HCT116 (cell line): ENCODE results near the gene AVPI1. TPM values are rescaled to one million over a fixed set of nuclear protein-coding genes. Genes with fewer than 3 reads are reported as not detected.

ENCODE experiments used
- ATAC-seq: fragments of 200-7000 bp; cut with Tn5 transposase; 2 replicates; pipeline ENCODE4 v1.9.1; 2020; ENCODE audit warnings: mild to moderate bottlenecking, moderate library complexity
- BruUV-seq: library from RNA; stranded (reverse); fragments of 400-500 nt; replicated peaks from 2 replicates; lab custom pipeline; 2021; lab: Mats Ljungman, UMichigan
- CTCF ChIA-PET: fragments of 300-600 bp; sonication (Branson Sonifier 250); formaldehyde crosslinking; loops from one replicate; lab custom pipeline; 2021; ENCODE audit warnings: antibody characterized with exemption; lab: Charles Lee
- POLR2A ChIA-PET: fragments of 300-600, 350-600 bp; sonication (Branson Sonifier 250); formaldehyde crosslinking; loops from one replicate; lab custom pipeline; 2021; ENCODE audit warnings: antibody characterized with exemption; lab: Charles Lee
- RAD21 ChIA-PET, 2 experiments: fragments of 300-600 bp; sonication (Branson Sonifier 250); formaldehyde crosslinking; loops; one replicate each; lab custom pipeline; 2023; ENCODE audit warnings: low total read pairs in 2 of 2; ENCODE audit not compliant: uncharacterized antibody in 2 of 2, unreplicated experiment in 2 of 2, low non-redundant PET in 1 of 2; lab: Charles Lee
- DNase-seq: peaks from one replicate; pipeline ENCODE4 v3.0.0-alpha.2; 2010; ENCODE audit warnings: low read depth, low spot score
- H2AFZ ChIP-seq: fragments of 200-600 bp; shearing (Covaris generic), sonication (generic); 2 replicates; pipeline ENCODE4 v1.6.1; 2017; ENCODE audit warnings: low read depth, mixed run types, mixed read lengths, antibody characterized with exemption, low read length; ENCODE audit not compliant: poor library complexity, severe bottlenecking
- H3K27ac ChIP-seq: 2 replicates; pipeline ENCODE4 v1.5.1; 2012; ENCODE audit warnings: low read depth, low read length
- H3K27me3 ChIP-seq: fragments of 200-600 bp; sonication (generic); 2 replicates; pipeline ENCODE4 v1.6.1; 2016; ENCODE audit warnings: mixed run types, low read length, mixed read lengths; ENCODE audit not compliant: insufficient read depth
- H3K36me3 ChIP-seq, 2 experiments: fragments of 200-500 bp in 1 of 2; fragments of 200-600 bp in 1 of 2; sonication (Bioruptor generic) in 1 of 2; sonication (generic) in 1 of 2; 2 replicates each; pipeline versions ENCODE4 v1.5.1 to v1.6.1; 2014 to 2016; ENCODE audit warnings: low read length in 2 of 2, inconsistent platforms in 1 of 2, mixed read lengths in 1 of 2, mixed run types in 1 of 2; ENCODE audit not compliant: insufficient read depth in 2 of 2, control insufficient read depth in 1 of 2
- H3K4me1 ChIP-seq, 2 experiments: fragments of 200-600 bp in 1 of 2; sonication (generic) in 1 of 2; 2 replicates each; pipeline versions ENCODE4 v1.5.1 to v1.6.1; 2012 to 2017; ENCODE audit warnings: low read length in 2 of 2, inconsistent platforms in 1 of 2, mild to moderate bottlenecking in 1 of 2, mixed read lengths in 1 of 2, mixed run types in 1 of 2, moderate library complexity in 1 of 2; ENCODE audit not compliant: insufficient read depth in 2 of 2, control insufficient read depth in 1 of 2
- H3K4me2 ChIP-seq: fragments of 200-600 bp; sonication (generic); 2 replicates; pipeline ENCODE4 v1.6.1; 2017; ENCODE audit warnings: mixed run types, low read length, mixed read lengths
- H3K4me3 ChIP-seq, 2 experiments: fragments of 200-600 bp in 1 of 2; sonication (generic) in 1 of 2; replicated peaks in 1 of 2; 2 replicates each; pipeline ENCODE4 v1.5.1; 2011 to 2016; ENCODE audit warnings: low read length in 2 of 2, control low read depth in 1 of 2, low read depth in 1 of 2, mild to moderate bottlenecking in 1 of 2, mixed read lengths in 1 of 2, mixed run types in 1 of 2
- H3K79me2 ChIP-seq: fragments of 200-600 bp; sonication (generic); 2 replicates; pipeline ENCODE4 v1.6.1; 2017; ENCODE audit warnings: mild to moderate bottlenecking, mixed run types, low read length, moderate library complexity, mixed read lengths; ENCODE audit not compliant: insufficient read depth
- H3K9ac ChIP-seq: fragments of 200-600 bp; sonication (generic); 2 replicates; pipeline ENCODE4 v1.6.1; 2016; ENCODE audit warnings: low read length, mixed read lengths
- H3K9me2 ChIP-seq: fragments of 200-600 bp; sonication (generic), shearing (Covaris generic); 2 replicates; pipeline ENCODE4 v1.6.1; 2017; ENCODE audit warnings: mixed run types, mild to moderate bottlenecking, moderate library complexity; ENCODE audit not compliant: insufficient read depth
- H3K9me3 ChIP-seq, 2 experiments: fragments of 200-500 bp in 1 of 2; fragments of 200-600 bp in 1 of 2; sonication (Bioruptor generic) in 1 of 2; sonication (generic) in 1 of 2; 2 replicates each; pipeline ENCODE4 v1.6.1; 2014 to 2017; ENCODE audit warnings: low read length in 2 of 2, mixed read lengths in 2 of 2, inconsistent platforms in 1 of 2, low read depth in 1 of 2, mild to moderate bottlenecking in 1 of 2, mixed run types in 1 of 2, moderate library complexity in 1 of 2; ENCODE audit not compliant: control insufficient read depth in 1 of 2, insufficient read depth in 1 of 2
- H4K20me1 ChIP-seq: fragments of 200-600 bp; sonication (generic), shearing (Covaris generic); 2 replicates; pipeline ENCODE4 v1.6.1; 2017; ENCODE audit warnings: mixed run types, mild to moderate bottlenecking, moderate library complexity; ENCODE audit not compliant: insufficient read depth
- ATF3 ChIP-seq: IDR thresholded peaks from 2 replicates; pipeline ENCODE4 v1.6.1; 2012
- CBX3 ChIP-seq: IDR thresholded peaks from 2 replicates; pipeline ENCODE4 v1.6.1; 2012; ENCODE audit warnings: low read depth
- CTCF ChIP-seq, 3 experiments: fragments of 200-600 bp in 1 of 3; sonication (generic) in 1 of 3; IDR thresholded peaks in 2 of 3; conservative IDR thresholded peaks in 1 of 3; 2 replicates each; pipeline ENCODE4 v1.5.1; 2012 to 2017; ENCODE audit warnings: low read depth in 2 of 3, low read length in 2 of 3, antibody characterized with exemption in 1 of 3, borderline replicate concordance in 1 of 3, control low read depth in 1 of 3, mild to moderate bottlenecking in 1 of 3, mixed read lengths in 1 of 3, mixed run types in 1 of 3, moderate library complexity in 1 of 3; ENCODE audit not compliant: insufficient read depth in 1 of 3
- MAX ChIP-seq: IDR thresholded peaks from 2 replicates; pipeline ENCODE4 v1.6.1; 2012
- RAD21 ChIP-seq: IDR thresholded peaks from 2 replicates; pipeline ENCODE4 v1.6.1; 2012; ENCODE audit warnings: low read depth, mild to moderate bottlenecking
- TCF7L2 ChIP-seq: IDR thresholded peaks from 2 replicates; pipeline ENCODE4 v1.7.0; 2011; ENCODE audit warnings: borderline replicate concordance, inconsistent platforms; ENCODE audit not compliant: insufficient read depth, insufficient read length; ENCODE audit errors: extremely low read depth
- ZBTB33 ChIP-seq: IDR thresholded peaks from 2 replicates; pipeline ENCODE4 v1.6.1; 2011; ENCODE audit warnings: mild to moderate bottlenecking, low read length, moderate library complexity; ENCODE audit not compliant: insufficient replicate concordance; ENCODE audit errors: extremely low read depth
- intact Hi-C: fragments of 100-400 bp; cut with micrococcal nuclease; formaldehyde crosslinking; loops from 2 replicates; pipeline ENCODE4 v1.10.0; 2022
- total RNA-seq: library from RNA; stranded (reverse); gene quantifications from one replicate; pipeline ENCODE4 v1.2.1, GENCODE V29; 2021; ENCODE audit not compliant: unreplicated experiment

The AVPI1 gene
- total RNA-seq, 1 experiment from 2014 or later: 26.7 TPM

- ATAC-seq: no peak
- H3K27me3 ChIP-seq: no peaks in the 10 kb centered on the region
- POLR2A ChIA-PET: no interaction called here
- H3K4me3 ChIP-seq: no peak overlapping the region
- no peaks in the 10 kb centered on the region for H3K9me2 ChIP-seq
- H3K27ac ChIP-seq: no peak overlapping the region
- no peak overlapping the region for H2AFZ ChIP-seq
- H3K36me3 ChIP-seq: no peaks in the 10 kb centered on the region
- no peak for DNase-seq
- no peaks in the 10 kb centered on the region for H3K9me3 ChIP-seq
- no peak overlapping the region for H3K9ac ChIP-seq
- TF ChIP-seq TCF7L2: no peak
- CTCF ChIA-PET: interaction anchor here (1.1 to 3.0 kb wide), 3 partner anchors 16 to 25 kb away, joined by 3 to 44 read pairs (median 9); partner anchors contain the start of gene AVPI1
- peaks cover 12 to 17% of the 10 kb centered on the region in 2 experiments for H3K4me1 ChIP-seq
- H3K79me2 ChIP-seq: no peaks in the 10 kb centered on the region
- no peaks in the 10 kb centered on the region for H4K20me1 ChIP-seq
- H3K4me2 ChIP-seq: no peak overlapping the region
- RAD21 ChIA-PET: no interaction called here
- BruUV-seq: no TSS peak
- intact Hi-C loops: no loop called here
Observed at GRCh38 chr10:97708167-97708566, 21.1 kb upstream of the AVPI1 start.

GRCh38 chr10:97707134-97707861 is 20.3 kb upstream of the AVPI1 start:
- H3K36me3 ChIP-seq: no peaks in the 10 kb centered on the region
- H3K4me1 ChIP-seq: peaks cover 7 to 11% of the 10 kb centered on the region in 2 experiments
- H3K9me3 ChIP-seq: no peaks in the 10 kb centered on the region
- no peaks in the 10 kb centered on the region for H4K20me1 ChIP-seq
- H3K9me2 ChIP-seq: no peaks in the 10 kb centered on the region
- H3K27me3 ChIP-seq: no peaks in the 10 kb centered on the region
- no peak overlapping the region for H3K4me2 ChIP-seq
- H3K4me3 ChIP-seq: no peak overlapping the region
- H3K9ac ChIP-seq: no peak overlapping the region
- no TSS peak for BruUV-seq
- TF ChIP-seq CTCF (IDR thresholded peaks at IDR 0.05 in 2 of 3, conservative IDR thresholded peaks at IDR 0.05 in 1 of 3; ENCODE audit: borderline replicate concordance in 1 of 3, insufficient read depth in 1 of 3, low read depth in 2 of 3, low read length in 2 of 3) (no peak), RAD21 (no peak), MAX (no peak), ZBTB33 (no peak), CBX3 (no peak), ATF3 (no peak)
- no peaks in the 10 kb centered on the region for H3K79me2 ChIP-seq
- CTCF ChIA-PET: interaction anchor here (1.1 to 3.0 kb wide), 2 partner anchors 17 to 26 kb away, joined by 3 to 44 read pairs; no protein-coding TSS in a partner anchor
- POLR2A ChIA-PET: no interaction called here
- intact Hi-C loops: no loop called here
- ATAC-seq: no peak
- RAD21 ChIA-PET: no interaction called here
- H3K27ac ChIP-seq: no peak overlapping the region
- no peak for DNase-seq
- no peak overlapping the region for H2AFZ ChIP-seq
